HepG2 (cell line): ENCODE measurements around the gene RASL12. TPM values are rescaled to one million over a fixed set of nuclear protein-coding genes. Genes with fewer than 3 reads are reported as not detected.

Source experiments
- KLF12 ChIP-seq: sonication (generic); formaldehyde crosslinking; IDR thresholded peaks from 2 replicates; pipeline ENCODE4 v1.4.0; 2020; ENCODE audit warnings: missing genetic modification reagents, borderline replicate concordance
- KMT2B ChIP-seq: IDR thresholded peaks from 2 replicates; pipeline ENCODE4 v1.6.1; 2016; ENCODE audit warnings: missing genetic modification reagents, missing compliant biosample characterization
- MAFK ChIP-seq, 2 experiments: IDR thresholded peaks in 1 of 2; conservative IDR thresholded peaks in 1 of 2; 2 replicates each; pipeline ENCODE4 v1.6.1; 2011; ENCODE audit warnings: improper control_type of control experiment in 2 of 2, low read length in 2 of 2
- NCOA5 ChIP-seq: sonication (generic); formaldehyde crosslinking; IDR thresholded peaks from 2 replicates; pipeline ENCODE4 v1.4.0; 2020; ENCODE audit warnings: missing genetic modification reagents
- NFE2 ChIP-seq: sonication (generic); formaldehyde crosslinking; IDR thresholded peaks from 2 replicates; pipeline ENCODE4 v1.4.0; 2020; ENCODE audit warnings: missing genetic modification reagents
- SETDB1 ChIP-seq: sonication (generic); formaldehyde crosslinking; IDR thresholded peaks from 2 replicates; pipeline ENCODE4 v1.5.1; 2020; ENCODE audit warnings: missing genetic modification reagents, mild to moderate bottlenecking, borderline replicate concordance
- U2AF1 ChIP-seq: fragments of 200-400 bp; formaldehyde crosslinking; optimal IDR thresholded peaks from 2 replicates; pipeline ENCODE3; 2017; ENCODE audit warnings: mild to moderate bottlenecking, low read depth, low read length
- ZBTB1 ChIP-seq: sonication (generic); formaldehyde crosslinking; IDR thresholded peaks from 2 replicates; pipeline ENCODE4 v1.4.0; 2020; ENCODE audit warnings: missing genetic modification reagents, borderline replicate concordance
- ZFP36 ChIP-seq: fragments of 150-350 bp; IDR thresholded peaks from 2 replicates; pipeline ENCODE4 v1.6.1; 2018; ENCODE audit warnings: borderline replicate concordance, low read length, low read depth; ENCODE audit not compliant: partially characterized antibody
- ZNF124 ChIP-seq: sonication (generic); formaldehyde crosslinking; IDR thresholded peaks from 2 replicates; pipeline ENCODE4 v1.4.0; 2020; ENCODE audit warnings: missing genetic modification reagents
- ZNF256 ChIP-seq: sonication (generic); formaldehyde crosslinking; conservative IDR thresholded peaks from 2 replicates; pipeline ENCODE4 v1.4.0; 2020; ENCODE audit warnings: missing genetic modification reagents
- ZNF282 ChIP-seq: fragments of 450-650 bp; IDR thresholded peaks from 2 replicates; pipeline ENCODE4 v1.6.1; 2018; ENCODE audit not compliant: partially characterized antibody
- ZNF841 ChIP-seq: sonication (generic); formaldehyde crosslinking; IDR thresholded peaks from 2 replicates; pipeline ENCODE4 v1.8.1; 2023; ENCODE audit warnings: missing genetic modification reagents, borderline replicate concordance
- polyA plus RNA-seq, 8 experiments: library from polyadenylated mRNA; depleted of rRNA in 3 of 8; stranded (reverse) in 7 of 8; unstranded in 1 of 8; fragments of >200 nt; fragmentation: Illumina TruSeq in 4 of 8; extraction: Trizol in 4 of 8; gene quantifications; 2 replicates each; pipeline versions ENCODE4 v1.2.1 to v1.2.3, GENCODE V29; 2011 to 2016; ENCODE audit warnings: low read depth in 4 of 8, missing spikeins in 1 of 8, mixed read lengths in 1 of 8; ENCODE audit not compliant: insufficient read depth in 1 of 8
- total RNA-seq, 5 experiments: library from RNA; depleted of rRNA; stranded (reverse); fragments of >200 nt; fragmentation: Illumina TruSeq; extraction: Trizol; gene quantifications; 2 replicates each; pipeline ENCODE4 v1.2.3, GENCODE V29; 2016; ENCODE audit warnings: low read depth in 1 of 5
- TF ChIP-seq, protein P1 (sequence below): sonication (generic); formaldehyde crosslinking; IDR thresholded peaks from 2 replicates; pipeline ENCODE4 v1.8.1; 2022; ENCODE audit warnings: low read depth, mild to moderate bottlenecking, missing genetic modification reagents
- TF ChIP-seq, protein P2 (sequence below): sonication (generic); formaldehyde crosslinking; IDR thresholded peaks from 2 replicates; pipeline ENCODE4 v1.4.0; 2020; ENCODE audit warnings: missing genetic modification reagents, borderline replicate concordance
- TF ChIP-seq, protein P3 (sequence below): sonication (generic); formaldehyde crosslinking; IDR thresholded peaks from 2 replicates; pipeline ENCODE4 v1.8.1; 2023; ENCODE audit warnings: mild to moderate bottlenecking, missing genetic modification reagents, borderline replicate concordance
- TF ChIP-seq, protein P4 (sequence below): sonication (generic); formaldehyde crosslinking; IDR thresholded peaks from 2 replicates; pipeline ENCODE4 v1.4.0; 2020; ENCODE audit warnings: missing genetic modification reagents, borderline replicate concordance
- TF ChIP-seq, protein P5 (sequence below): sonication (generic); formaldehyde crosslinking; IDR thresholded peaks from 2 replicates; pipeline ENCODE4 v1.4.0; 2020; ENCODE audit warnings: missing genetic modification reagents, mild to moderate bottlenecking, borderline replicate concordance
- TF ChIP-seq, protein P6 (sequence below): sonication (generic); formaldehyde crosslinking; IDR thresholded peaks from 2 replicates; pipeline ENCODE4 v1.5.0; 2020; ENCODE audit warnings: missing genetic modification reagents, mild to moderate bottlenecking, borderline replicate concordance

Gene RASL12
- total and polyA plus RNA-seq, 2 of the 13 experiments (the other 11 are each of a cell fraction or from before 2014, with no cell fraction given) = 0.16 to 0.55 TPM

DNA sequence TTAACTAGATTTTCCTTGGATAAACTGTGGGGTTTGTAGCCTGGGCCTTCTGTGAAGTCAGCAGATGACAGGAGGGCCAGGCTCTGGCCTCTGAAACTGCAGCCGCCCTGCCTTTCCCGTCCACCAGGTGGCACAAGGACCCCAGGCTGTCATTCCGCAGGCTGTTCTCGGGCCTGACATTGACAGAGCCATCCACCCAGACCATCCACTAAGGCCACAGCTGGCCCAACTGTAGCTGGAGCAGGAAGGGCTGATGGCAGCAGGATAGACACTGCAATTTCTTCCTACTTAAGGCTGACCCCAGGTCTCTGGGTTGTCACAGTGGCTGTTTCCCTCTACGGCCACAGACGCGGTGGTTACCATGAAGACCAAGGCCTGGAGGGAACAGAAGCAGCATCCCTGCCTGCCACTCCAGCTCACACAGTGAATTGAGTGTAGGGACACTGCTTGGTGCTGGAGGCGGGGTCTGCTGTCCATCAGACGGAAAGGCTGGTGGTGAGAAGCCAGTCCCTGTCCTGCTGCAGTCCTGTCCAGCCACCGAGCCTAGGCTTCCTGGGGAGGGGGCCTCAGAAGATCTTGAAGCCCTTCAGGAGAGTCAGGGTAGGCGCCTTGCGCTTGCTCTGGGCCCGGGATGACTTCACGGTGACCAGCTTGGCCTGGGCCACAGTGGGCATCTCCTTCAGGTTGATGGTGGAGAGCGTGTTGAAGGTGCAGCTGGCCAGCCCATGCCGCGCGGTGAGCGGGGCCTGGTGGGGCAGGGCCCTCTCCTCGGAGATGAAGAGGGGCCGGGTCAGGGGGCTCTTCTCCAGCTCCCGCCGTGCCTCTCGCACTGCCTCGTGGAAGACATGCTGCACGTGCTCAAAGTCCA is 13.2 kb downstream of the RASL12 start (continued):
- TF ChIP-seq, protein P1, sequence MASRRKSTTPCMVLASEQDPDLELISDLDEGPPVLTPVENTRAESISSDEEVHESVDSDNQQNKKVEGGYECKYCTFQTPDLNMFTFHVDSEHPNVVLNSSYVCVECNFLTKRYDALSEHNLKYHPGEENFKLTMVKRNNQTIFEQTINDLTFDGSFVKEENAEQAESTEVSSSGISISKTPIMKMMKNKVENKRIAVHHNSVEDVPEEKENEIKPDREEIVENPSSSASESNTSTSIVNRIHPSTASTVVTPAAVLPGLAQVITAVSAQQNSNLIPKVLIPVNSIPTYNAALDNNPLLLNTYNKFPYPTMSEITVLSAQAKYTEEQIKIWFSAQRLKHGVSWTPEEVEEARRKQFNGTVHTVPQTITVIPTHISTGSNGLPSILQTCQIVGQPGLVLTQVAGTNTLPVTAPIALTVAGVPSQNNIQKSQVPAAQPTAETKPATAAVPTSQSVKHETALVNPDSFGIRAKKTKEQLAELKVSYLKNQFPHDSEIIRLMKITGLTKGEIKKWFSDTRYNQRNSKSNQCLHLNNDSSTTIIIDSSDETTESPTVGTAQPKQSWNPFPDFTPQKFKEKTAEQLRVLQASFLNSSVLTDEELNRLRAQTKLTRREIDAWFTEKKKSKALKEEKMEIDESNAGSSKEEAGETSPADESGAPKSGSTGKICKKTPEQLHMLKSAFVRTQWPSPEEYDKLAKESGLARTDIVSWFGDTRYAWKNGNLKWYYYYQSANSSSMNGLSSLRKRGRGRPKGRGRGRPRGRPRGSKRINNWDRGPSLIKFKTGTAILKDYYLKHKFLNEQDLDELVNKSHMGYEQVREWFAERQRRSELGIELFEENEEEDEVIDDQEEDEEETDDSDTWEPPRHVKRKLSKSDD (CRISPR knock-in tag) = no peak
- no peak for TF ChIP-seq ZNF256 (CRISPR knock-in tag)
- TF ChIP-seq, protein P2, sequence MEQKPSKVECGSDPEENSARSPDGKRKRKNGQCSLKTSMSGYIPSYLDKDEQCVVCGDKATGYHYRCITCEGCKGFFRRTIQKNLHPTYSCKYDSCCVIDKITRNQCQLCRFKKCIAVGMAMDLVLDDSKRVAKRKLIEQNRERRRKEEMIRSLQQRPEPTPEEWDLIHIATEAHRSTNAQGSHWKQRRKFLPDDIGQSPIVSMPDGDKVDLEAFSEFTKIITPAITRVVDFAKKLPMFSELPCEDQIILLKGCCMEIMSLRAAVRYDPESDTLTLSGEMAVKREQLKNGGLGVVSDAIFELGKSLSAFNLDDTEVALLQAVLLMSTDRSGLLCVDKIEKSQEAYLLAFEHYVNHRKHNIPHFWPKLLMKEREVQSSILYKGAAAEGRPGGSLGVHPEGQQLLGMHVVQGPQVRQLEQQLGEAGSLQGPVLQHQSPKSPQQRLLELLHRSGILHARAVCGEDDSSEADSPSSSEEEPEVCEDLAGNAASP (CRISPR knock-in tag) = peak; percentile 50; the same call in 1 of the 2 replicates
- no peak for TF ChIP-seq NFE2 (CRISPR knock-in tag)
- TF ChIP-seq, protein P3, sequence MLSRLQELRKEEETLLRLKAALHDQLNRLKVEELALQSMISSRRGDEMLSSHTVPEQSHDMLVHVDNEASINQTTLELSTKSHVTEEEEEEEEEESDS (CRISPR knock-in tag) = no peak
- TF ChIP-seq, protein P4, sequence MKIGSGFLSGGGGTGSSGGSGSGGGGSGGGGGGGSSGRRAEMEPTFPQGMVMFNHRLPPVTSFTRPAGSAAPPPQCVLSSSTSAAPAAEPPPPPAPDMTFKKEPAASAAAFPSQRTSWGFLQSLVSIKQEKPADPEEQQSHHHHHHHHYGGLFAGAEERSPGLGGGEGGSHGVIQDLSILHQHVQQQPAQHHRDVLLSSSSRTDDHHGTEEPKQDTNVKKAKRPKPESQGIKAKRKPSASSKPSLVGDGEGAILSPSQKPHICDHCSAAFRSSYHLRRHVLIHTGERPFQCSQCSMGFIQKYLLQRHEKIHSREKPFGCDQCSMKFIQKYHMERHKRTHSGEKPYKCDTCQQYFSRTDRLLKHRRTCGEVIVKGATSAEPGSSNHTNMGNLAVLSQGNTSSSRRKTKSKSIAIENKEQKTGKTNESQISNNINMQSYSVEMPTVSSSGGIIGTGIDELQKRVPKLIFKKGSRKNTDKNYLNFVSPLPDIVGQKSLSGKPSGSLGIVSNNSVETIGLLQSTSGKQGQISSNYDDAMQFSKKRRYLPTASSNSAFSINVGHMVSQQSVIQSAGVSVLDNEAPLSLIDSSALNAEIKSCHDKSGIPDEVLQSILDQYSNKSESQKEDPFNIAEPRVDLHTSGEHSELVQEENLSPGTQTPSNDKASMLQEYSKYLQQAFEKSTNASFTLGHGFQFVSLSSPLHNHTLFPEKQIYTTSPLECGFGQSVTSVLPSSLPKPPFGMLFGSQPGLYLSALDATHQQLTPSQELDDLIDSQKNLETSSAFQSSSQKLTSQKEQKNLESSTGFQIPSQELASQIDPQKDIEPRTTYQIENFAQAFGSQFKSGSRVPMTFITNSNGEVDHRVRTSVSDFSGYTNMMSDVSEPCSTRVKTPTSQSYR = no peak
- TF ChIP-seq NCOA5 (CRISPR knock-in tag) = no peak
- 0 out of 2 replicates have a peak, but pooled peaks have one; percentile 71 for TF ChIP-seq ZNF124 (CRISPR knock-in tag)
- peak; percentile 52; the same call in 1 of the 2 replicates for TF ChIP-seq KMT2B (CRISPR knock-in tag)
- no peak for TF ChIP-seq U2AF1
- no peak for TF ChIP-seq ZBTB1 (CRISPR knock-in tag)
- TF ChIP-seq KLF12 (CRISPR knock-in tag) = no peak
- TF ChIP-seq MAFK (conservative IDR thresholded peaks at IDR 0.05 in 1 of 2, IDR thresholded peaks at IDR 0.05 in 1 of 2; ENCODE audit: low read length in 2 of 2) = no peak
- no peak for TF ChIP-seq ZFP36
- no peak for TF ChIP-seq ZNF282
- TF ChIP-seq, protein P5, sequence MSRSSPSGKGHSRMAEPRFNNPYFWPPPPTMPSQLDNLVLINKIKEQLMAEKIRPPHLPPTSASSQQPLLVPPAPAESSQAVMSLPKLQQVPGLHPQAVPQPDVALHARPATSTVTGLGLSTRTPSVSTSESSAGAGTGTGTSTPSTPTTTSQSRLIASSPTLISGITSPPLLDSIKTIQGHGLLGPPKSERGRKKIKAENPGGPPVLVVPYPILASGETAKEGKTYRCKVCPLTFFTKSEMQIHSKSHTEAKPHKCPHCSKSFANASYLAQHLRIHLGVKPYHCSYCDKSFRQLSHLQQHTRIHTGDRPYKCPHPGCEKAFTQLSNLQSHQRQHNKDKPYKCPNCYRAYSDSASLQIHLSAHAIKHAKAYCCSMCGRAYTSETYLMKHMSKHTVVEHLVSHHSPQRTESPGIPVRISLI (CRISPR knock-in tag) = 0 out of 2 replicates have a peak, but pooled peaks have one; percentile 22
- TF ChIP-seq ZNF841 = no peak
- TF ChIP-seq, protein P6, sequence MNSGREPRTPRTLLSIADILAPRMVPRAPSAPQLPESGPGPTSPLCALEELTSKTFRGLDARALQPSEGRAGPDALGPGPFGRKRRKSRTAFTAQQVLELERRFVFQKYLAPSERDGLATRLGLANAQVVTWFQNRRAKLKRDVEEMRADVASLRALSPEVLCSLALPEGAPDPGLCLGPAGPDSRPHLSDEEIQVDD (CRISPR knock-in tag) = no peak
- no peak for TF ChIP-seq SETDB1 (CRISPR knock-in tag)
